Effector CD4-positive, alpha-beta T cell (primary cell): Measurements from ENCODE around the gene PPIC. TPM values are rescaled to one million over a fixed set of nuclear protein-coding genes. Genes with fewer than 3 reads are reported as not detected.

Experiments used
- DNase-seq: peaks from one replicate; pipeline ENCODE4 v3.0.0-alpha.2; 2020
- total RNA-seq: gene quantifications from one replicate; lab custom pipeline; 2026; lab: John Stamatoyannopoulos, UW

Gene PPIC
- not detected for total RNA-seq

DNA sequence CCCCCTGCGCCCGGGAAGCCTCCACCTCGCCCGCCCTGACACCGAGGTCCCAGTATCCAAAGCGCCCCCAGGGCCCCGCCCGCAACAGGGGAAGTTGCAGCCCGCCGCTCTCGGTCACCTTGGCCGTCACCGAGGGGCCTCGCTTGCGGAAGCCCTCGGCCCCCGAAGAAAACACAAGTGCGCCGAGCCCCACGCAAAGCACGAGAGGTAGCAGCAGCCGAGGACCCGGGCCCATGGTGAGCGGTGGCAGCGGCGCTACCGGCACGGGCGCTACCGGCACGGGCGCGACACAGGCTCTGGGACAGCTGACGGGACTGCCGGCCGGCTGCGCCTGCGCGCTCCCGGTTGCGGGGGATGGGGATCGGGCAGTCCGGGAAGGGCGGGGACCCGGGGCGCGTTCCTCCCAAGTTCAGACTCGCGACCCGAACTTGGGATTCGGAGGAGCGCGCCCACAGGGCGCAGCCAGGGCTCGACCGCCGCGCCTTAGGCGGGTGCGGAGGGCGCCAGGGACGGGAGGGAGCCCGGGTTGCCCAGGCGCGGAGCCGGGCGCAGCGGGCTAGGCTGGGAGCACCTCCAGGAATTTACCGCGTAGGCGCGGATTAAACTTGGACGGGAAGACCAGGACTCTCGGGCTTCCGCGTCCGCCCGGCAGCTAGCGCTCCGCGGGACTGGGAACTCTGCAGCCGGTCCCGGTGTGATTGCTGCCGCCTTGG, at the start of gene PPIC:
TSS of gene PPIC (minus strand) at position 335 of the 713 bp plus-strand sequence. CDS start at position 235, 100 bp downstream.
- DNase-seq: no peak

DNA sequence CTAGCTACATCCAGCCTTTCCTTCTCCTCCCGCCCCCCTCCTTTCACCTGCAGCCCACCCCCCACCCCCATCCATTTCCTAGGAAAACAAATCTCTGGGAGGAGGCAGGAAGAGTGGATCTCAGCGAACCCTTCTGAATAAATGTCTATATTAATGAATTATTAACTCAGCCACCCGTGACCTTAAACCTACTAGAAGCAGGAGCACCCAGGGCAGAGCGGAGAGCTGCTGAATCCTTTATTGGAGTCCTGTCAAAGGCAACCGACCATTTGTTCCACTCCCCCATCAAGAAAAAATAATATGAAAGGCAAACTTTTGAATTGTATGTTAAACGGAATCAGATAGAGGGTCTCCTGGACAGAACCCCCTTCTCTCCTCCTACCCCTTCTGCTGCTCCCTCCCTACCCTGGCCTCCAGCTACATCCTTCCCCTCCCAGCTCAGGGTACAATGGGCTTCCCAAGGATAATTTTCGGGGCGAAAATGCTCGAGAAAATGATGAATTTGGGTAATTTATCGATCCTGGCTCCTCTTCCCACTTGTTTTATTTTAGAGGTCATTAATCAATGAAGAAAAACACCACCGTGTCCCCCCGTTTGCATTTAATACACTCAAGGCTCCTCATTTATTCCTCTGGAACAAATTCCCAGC, 49.2 kb upstream of the PPIC start:
- no peak for DNase-seq

- no peak for DNase-seq
Measured at GRCh38 chr5:123084730-123085605, 48.4 kb upstream of the PPIC start.

DNA sequence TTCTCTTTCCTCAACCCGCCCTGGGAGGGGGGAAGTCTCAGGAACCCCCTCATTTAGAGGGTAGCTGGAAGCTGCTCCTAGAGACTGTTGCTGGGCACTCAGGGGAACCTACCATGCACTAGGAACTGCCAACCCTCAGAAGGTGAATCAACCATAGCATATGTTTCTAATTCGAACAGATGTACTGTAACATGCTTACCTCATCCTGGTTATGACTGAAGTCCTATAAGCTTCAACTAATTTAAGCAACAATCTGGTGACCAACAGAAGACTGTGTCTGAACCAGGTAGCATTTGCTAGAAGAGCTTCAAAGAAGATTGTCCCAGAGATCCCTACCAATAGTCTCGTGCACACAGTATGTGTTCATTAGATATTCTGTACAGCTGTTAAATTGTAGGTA, 46.8 kb upstream of the PPIC start:
- no peak for DNase-seq

DNA sequence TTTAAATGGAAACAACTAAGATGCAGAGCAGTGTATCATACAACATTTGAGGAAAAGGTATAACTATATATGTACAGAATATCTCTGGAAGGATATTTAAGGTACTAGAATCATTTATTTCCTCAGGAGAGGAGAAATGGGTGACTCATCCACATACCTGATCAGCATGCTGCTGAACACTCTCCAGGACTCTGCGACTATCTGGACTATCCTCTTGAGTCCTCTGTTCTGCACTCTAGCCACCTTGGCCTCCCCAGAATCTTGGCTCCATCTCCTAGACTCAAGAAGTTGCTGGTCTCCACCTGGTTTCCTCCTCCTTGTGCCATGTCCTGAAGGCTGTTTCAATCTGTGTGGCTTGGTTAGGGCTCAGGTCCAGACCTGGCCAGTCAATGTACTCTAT, 43.7 kb upstream of the PPIC start:
- no peak for DNase-seq

DNA sequence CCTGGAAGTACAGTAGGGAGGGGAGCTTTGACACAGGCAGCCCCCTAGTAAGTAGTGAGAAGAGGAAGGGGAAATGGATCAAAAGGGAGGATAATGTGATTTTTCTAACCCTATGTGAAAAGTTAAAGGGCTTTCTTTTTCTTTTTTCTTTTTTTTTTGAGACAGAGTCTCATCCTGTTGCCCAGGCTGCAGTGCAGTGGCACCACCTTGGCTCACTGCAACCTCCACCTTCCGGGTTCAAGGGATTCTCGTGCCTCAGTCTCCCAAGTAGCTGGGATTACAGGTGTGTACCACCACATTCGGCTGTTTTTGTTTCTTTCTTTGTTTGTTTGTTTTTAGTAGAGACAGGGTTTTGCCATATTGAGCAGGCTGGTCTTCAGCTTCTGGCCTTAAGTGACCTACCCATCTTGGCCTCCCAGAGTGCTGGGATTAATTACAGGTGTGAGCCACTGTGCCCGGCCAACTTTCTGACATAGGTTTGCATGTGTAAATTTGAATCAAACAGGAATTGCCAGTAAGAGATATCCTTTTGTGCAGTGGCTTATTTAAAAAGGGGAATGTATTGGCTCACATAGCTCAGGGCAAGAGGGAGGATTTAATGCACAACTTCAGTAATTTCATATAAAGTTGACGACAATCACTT, 39.1 kb upstream of the PPIC start:
- no peak for DNase-seq

GRCh38 chr5:123068368-123068938, 31.9 kb upstream of the PPIC start:
- no peak for DNase-seq

DNA sequence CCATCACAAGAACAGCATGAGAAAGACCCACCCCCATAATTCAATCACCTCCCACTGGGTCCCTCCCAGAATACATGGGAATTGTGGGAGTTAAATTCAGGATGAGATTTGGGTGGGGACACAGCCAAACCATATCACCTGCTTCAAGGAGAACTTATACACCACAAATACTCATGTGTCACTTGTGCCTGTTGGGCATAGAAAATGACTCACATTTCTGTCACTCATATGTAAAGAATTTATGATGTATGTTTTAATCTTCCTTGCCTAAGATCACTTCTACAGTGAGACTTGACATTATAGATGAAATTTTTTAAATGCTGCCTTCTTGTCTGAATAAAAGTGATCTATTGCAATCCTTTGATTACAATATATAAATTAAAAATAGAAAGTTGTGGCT, 29.5 kb upstream of the PPIC start:
- DNase-seq: no peak

- no peak for DNase-seq
Measured at GRCh38 chr5:123059455-123059854, 22.9 kb upstream of the PPIC start.

GRCh38 chr5:123051206-123051605, 14.7 kb upstream of the PPIC start:
- DNase-seq: no peak

GRCh38 chr5:123047706-123048105, 11.2 kb upstream of the PPIC start:
- DNase-seq: no peak

GRCh38 chr5:123046222-123046621, 9.7 kb upstream of the PPIC start:
- no peak for DNase-seq

DNA sequence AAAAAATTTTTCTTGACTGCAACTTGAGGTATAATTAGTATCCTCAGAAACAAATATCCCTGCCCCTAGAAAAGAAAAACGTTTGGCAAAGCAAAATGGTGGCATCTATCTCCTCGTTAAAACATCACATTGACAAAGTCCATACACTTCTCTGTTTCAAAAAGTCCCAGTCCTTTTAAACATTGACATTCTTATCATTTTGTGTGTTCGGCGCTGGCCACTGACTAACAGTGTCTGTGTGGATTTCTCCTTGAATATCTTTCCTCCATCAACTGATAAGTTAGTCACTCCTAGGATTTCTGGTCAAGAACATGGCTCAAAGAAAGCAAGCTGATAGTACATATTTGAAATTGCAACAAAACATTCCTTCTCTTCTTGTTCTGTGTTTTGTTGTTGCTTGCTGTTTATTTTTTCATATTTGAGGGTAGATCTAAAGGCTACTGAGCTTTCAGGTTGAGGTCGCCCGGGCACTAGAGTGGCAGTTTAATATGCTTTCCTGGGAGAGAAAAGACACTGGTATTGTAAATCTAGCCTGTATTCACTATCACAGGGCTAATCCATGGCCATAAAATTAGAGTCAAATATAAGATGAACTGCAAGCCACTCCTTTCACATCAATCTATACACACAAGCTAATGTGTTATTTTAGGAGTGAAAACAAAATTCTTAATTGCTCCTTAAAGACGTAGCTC, 8.5 kb upstream of the PPIC start:
- DNase-seq: no peak

DNA sequence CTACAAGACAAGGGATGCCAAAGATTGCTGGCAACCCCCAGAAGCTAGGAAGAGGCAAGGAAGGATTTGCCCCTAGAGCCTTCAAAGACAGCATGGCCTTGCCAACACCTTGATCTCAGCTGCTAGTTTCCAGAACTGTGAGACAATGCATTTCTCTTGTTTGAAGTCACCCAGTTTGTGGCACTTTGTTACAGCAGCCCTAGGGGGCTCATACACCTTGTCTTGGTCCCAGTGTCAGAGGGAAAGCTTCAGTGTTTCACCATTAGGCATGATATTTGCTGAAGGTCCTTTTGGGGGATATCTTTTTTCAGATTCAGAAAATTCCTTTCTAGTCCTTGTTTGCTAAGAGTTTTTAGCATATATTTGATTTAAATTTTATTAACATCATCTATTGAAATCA, 3.1 kb upstream of the PPIC start:
- DNase-seq: no peak

GRCh38 chr5:123037104-123037418, 536 bp upstream of the PPIC start:
- DNase-seq: no peak

- DNase-seq: no peak
Measured at GRCh38 chr5:123035918-123036390, 571 bp downstream of the PPIC start.

- no peak for DNase-seq
Measured at GRCh38 chr5:123035360-123035917, 1.1 kb downstream of the PPIC start.

- DNase-seq: no peak
Measured at GRCh38 chr5:123033157-123033671, 3.3 kb downstream of the PPIC start.

DNA sequence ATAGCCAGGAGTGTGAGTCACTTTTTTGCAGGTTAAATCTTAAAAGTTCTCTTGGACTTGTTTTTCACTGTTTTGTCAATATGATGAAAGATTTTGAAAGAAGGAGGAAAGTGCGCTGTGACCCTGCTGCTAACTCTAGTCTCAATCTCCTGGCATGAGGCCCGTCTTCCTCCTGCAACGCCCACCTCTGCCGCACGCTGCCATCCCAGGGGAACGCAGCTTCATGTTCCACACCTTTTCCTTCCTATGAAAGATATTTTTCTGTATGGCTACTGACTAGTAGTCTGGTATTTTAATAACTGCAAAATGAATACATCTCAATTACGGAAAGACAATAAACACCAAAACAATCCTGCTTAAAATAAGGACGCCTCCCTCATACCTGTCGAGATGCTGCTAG, 8.3 kb downstream of the PPIC start:
- DNase-seq: no peak

DNA sequence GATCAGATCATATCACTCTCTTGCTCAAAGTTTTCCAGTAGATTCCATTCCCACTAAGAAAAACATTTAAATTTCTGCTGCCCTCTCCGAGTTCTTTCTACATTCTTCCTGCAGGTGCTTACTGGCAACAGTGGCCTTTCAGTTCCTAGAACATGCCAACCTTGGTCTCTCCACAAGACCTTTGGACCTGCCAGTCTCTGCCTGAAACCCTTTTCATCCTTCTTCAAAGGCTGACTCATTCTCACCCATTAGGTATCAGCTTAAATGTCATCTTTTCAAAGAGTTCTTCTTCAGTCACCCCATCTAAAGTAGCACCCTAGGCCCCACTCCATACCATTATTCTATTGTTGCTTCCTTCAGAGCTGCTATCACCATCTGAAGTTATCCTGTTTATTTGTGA, 21.8 kb downstream of the PPIC start:
- DNase-seq: no peak

DNA sequence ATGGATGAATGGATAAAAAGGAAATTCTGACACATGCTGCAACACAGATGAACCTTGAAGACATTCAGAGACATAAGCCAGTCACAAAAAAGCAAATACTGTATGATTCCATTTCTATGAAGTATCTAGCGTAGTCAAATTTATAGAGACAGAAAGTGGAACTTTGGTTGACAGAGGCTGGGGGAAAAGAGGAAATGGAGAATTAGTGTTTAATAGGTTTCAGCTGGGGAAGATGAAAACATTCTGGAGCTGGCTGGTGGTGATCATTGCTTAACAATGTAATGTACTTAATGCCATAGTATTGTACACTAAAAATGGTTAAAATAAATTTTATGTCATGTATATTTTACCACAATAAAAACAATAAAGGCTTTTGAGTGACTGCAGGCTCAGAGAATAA, 24.2 kb downstream of the PPIC start:
- DNase-seq: no peak

DNA sequence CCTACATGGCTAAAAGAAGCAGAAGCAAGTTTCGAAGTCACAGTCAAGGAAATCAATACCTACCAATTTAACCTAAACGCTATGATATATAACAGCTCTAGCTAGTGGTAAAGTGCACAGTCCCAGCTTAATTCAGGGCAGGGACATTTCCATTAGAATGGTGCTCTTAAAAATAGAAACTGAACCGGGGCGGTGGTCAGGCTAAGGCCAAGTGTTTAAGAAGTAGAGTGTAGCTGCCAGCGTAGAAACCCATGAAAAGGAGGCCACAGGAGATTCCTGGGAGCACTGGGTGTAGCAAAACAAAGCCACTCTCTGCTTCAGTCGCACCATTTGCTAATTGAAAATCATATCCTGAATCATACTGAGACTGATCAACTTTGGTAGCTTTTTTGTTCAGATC, 28.8 kb downstream of the PPIC start:
- no peak for DNase-seq
